ENCODE results near the gene C17orf50. TPM values are rescaled to one million over a fixed set of nuclear protein-coding genes. Genes with fewer than 3 reads are reported as not detected.

C17orf50 gene
- total RNA-seq, 6 experiments from 2014 or later = not detected

DNA sequence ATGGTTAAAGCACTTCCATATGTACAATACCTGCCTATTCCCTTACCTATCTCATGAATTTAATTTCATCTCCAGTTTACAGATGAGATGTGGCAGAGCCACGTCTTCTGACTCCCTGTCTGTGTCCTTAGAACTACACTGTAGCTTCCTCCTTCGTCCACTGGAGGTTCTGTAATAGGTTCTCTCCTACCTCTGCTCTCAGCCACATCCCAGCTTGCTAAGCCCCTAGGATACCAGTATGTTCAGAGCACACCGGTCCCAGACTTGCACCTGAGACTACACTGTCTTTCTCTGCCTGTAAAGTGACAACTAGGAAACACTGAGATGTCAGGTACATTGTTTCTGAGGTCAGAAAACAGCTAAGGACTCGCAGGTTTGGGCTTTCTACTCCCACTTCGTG is 33.1 kb upstream of the C17orf50 start:
- Histone ChIP-seq H3K4me1 (peaks cover 0 to 4% (median 0%) of the 10 kb centered on the region in 4 donors), H3K27me3 (no peaks in the 10 kb centered on the region), H3K4me3 (no peak overlapping the region), H3K36me3 (peaks cover 0 to 20% (median 7%) of the 10 kb centered on the region in 4 donors), H3K27ac (no peak overlapping the region), H3K9me3 (no peaks in the 10 kb centered on the region)
- intact Hi-C loops (cut with DNase I) = no loop called here
- DNase-seq (no peak), ATAC-seq (no peak)
- WGBS (ENCODE audit: insufficient coverage, low coverage, low lambda C conversion rate, missing lambda C conversion rate) = 93% methylated on average over 5 of the region's 5 CpGs
- TF ChIP-seq, protein P1, sequence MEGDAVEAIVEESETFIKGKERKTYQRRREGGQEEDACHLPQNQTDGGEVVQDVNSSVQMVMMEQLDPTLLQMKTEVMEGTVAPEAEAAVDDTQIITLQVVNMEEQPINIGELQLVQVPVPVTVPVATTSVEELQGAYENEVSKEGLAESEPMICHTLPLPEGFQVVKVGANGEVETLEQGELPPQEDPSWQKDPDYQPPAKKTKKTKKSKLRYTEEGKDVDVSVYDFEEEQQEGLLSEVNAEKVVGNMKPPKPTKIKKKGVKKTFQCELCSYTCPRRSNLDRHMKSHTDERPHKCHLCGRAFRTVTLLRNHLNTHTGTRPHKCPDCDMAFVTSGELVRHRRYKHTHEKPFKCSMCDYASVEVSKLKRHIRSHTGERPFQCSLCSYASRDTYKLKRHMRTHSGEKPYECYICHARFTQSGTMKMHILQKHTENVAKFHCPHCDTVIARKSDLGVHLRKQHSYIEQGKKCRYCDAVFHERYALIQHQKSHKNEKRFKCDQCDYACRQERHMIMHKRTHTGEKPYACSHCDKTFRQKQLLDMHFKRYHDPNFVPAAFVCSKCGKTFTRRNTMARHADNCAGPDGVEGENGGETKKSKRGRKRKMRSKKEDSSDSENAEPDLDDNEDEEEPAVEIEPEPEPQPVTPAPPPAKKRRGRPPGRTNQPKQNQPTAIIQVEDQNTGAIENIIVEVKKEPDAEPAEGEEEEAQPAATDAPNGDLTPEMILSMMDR (IDR thresholded peaks at IDR 0.05) = no peak
- no peak for TF ChIP-seq POLR2A (IDR thresholded peaks at IDR 0.05)

DNA sequence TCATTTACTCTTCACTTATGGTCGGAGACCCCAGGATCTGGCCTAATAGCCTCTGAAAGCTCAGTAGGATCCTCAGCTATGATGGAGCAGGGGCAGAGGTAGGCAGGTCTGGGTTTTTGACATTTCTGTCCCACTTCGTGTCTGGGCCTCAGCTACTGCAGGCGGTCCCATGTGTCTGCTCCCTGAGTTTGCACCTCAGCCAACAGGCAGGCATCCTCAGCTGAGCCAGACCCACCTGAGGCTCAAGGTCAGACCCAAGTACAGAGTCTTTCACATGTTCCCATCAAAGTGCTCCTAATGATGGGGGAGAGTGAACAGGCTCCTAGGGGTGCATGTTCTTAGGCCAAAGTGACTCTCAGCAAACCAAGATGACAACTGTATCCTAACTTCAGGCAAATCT is 32.1 kb upstream of the C17orf50 start:
- 71% methylated on average over 1 of the region's 3 CpGs for WGBS (ENCODE audit: insufficient coverage, low coverage, low lambda C conversion rate, missing lambda C conversion rate)
- ATAC-seq = no peak
- no peak for DNase-seq
- H3K27ac ChIP-seq = no peak overlapping the region
- intact Hi-C loops (cut with DNase I) = no loop called here
- H3K27me3 ChIP-seq = no peaks in the 10 kb centered on the region
- H3K9me3 ChIP-seq = no peaks in the 10 kb centered on the region
- TF ChIP-seq POLR2A (IDR thresholded peaks at IDR 0.05) = no peak
- TF ChIP-seq, protein P1 (IDR thresholded peaks at IDR 0.05) = no peak
- H3K4me3 ChIP-seq = no peak overlapping the region
- peaks cover 0 to 4% (median 0%) of the 10 kb centered on the region in 4 donors for H3K4me1 ChIP-seq
- peaks cover 0 to 16% (median 6%) of the 10 kb centered on the region in 4 donors for H3K36me3 ChIP-seq

DNA sequence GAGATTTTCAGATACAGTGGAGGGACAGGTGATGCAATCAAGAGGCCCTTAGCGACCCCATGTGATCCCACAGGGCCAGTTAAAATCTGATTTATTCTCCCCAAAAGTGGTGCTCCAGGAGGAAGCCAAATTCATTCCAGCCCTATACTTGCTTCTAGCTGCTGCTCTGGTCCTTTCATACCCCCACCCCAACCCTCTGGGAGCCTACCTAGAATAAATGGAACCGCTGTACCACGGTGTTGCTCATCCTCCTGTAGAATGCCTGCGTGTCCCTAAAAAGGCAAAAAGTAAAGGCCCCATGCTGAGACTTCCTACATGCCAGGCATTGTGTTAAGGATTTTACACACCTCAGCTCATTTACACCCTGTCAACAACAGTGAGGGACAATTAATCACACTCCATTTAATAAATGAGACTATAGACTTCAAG is 31.3 kb upstream of the C17orf50 start:
- Histone ChIP-seq H3K4me3 (no peak overlapping the region), H3K27ac (no peak overlapping the region), H3K4me1 (peaks cover 0 to 4% (median 0%) of the 10 kb centered on the region in 4 donors), H3K27me3 (no peaks in the 10 kb centered on the region), H3K9me3 (no peaks in the 10 kb centered on the region), H3K36me3 (peaks cover 0 to 7% (median 2%) of the 10 kb centered on the region in 4 donors)
- TF ChIP-seq, protein P1 (IDR thresholded peaks at IDR 0.05) = no peak
- TF ChIP-seq POLR2A (IDR thresholded peaks at IDR 0.05) = no peak
- DNase-seq (no peak), ATAC-seq (no peak)
- intact Hi-C loops (cut with DNase I) = no loop called here
- WGBS (ENCODE audit: insufficient coverage, low coverage, low lambda C conversion rate, missing lambda C conversion rate) = 72% methylated on average over 3 of the region's 4 CpGs

DNA sequence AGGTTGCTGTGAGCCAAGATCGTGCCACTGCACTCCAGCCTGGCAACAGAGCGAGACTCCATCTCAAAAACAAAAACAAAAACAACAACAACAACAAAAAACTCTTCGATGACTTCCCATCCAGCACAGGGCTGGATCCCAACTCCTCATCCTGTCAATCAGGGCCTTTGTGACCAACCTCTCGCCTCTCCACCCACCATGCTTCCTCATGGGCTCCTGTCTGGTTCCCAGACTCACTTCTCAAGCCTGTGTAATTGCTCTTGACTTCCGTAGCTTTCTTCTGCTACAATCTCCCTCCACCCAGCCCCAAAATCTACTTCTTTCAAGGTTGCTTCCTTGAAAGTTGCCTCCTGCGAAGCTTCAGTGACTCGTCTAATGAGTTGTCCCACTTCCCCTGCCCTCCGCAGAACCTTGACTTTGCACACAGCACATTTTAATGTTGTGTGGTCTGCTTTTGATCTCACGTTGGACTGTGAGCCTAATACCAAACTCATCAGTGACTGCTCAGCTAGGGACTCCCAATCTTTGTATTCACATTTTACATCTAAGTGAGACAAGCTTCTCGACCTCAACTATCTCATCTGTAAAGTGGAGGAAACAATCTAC is 30.2 kb upstream of the C17orf50 start:
- Histone ChIP-seq H3K36me3 (no peaks in the 10 kb centered on the region), H3K4me3 (no peak overlapping the region), H3K27ac (no peak overlapping the region), H3K27me3 (no peaks in the 10 kb centered on the region), H3K4me1 (peaks cover 0 to 4% (median 0%) of the 10 kb centered on the region in 4 donors), H3K9me3 (no peaks in the 10 kb centered on the region)
- no peak for TF ChIP-seq POLR2A (IDR thresholded peaks at IDR 0.05)
- TF ChIP-seq, protein P1 (IDR thresholded peaks at IDR 0.05) = no peak
- intact Hi-C loops (cut with DNase I) = no loop called here
- ATAC-seq (no peak), DNase-seq (no peak)
- WGBS (ENCODE audit: insufficient coverage, low coverage, low lambda C conversion rate, missing lambda C conversion rate) = 80% methylated on average over 10 of the region's 10 CpGs
